OCI-LY7 (cell line): ENCODE results near the gene CHADL. TPM values are rescaled to one million over a fixed set of nuclear protein-coding genes. Genes with fewer than 3 reads are reported as not detected.

Experiments used
- BruUV-seq: library from RNA; stranded (reverse); fragments of 400-500 nt; replicated peaks from 2 replicates; lab custom pipeline; 2021; lab: Mats Ljungman, UMichigan
- CTCF ChIA-PET: fragments of 300-600 bp; sonication (Branson Sonifier 250); formaldehyde crosslinking; loops from one replicate; lab custom pipeline; 2022; ENCODE audit warnings: antibody characterized with exemption; ENCODE audit not compliant: unreplicated experiment; lab: Charles Lee
- POLR2A ChIA-PET: fragments of 300-600 bp; sonication (Branson Sonifier 250); formaldehyde crosslinking; loops from one replicate; lab custom pipeline; 2022; ENCODE audit warnings: antibody characterized with exemption; lab: Charles Lee
- DNase-seq: peaks from one replicate; pipeline ENCODE4 v3.0.0-alpha.2; 2015; ENCODE audit warnings: low spot score
- H2AFZ ChIP-seq: fragments of 200-600 bp; sonication (generic), shearing (Covaris generic); 2 replicates; pipeline ENCODE4 v1.6.1; 2014; ENCODE audit warnings: mild to moderate bottlenecking, antibody characterized with exemption, low read length, moderate library complexity
- H3K27ac ChIP-seq: fragments of 200-600 bp; sonication (generic); 2 replicates; pipeline ENCODE4 v1.5.1; 2014; ENCODE audit warnings: mixed run types, low read depth, mild to moderate bottlenecking, moderate library complexity, low read length, inconsistent platforms; ENCODE audit not compliant: poor library complexity, severe bottlenecking
- H3K36me3 ChIP-seq: fragments of 200-600 bp; sonication (generic); 2 replicates; pipeline ENCODE4 v1.6.1; 2014; ENCODE audit warnings: mild to moderate bottlenecking, antibody characterized with exemption, low read length, moderate library complexity, mixed read lengths; ENCODE audit not compliant: insufficient read depth
- H3K4me1 ChIP-seq: fragments of 200-600 bp; sonication (generic); 2 replicates; pipeline ENCODE4 v1.5.1; 2014; ENCODE audit warnings: mild to moderate bottlenecking, low read length; ENCODE audit not compliant: insufficient read depth, poor library complexity, severe bottlenecking
- H3K4me2 ChIP-seq: fragments of 200-600 bp; sonication (generic); 2 replicates; pipeline ENCODE4 v1.6.1; 2014; ENCODE audit warnings: mild to moderate bottlenecking, low read length
- H3K4me3 ChIP-seq: fragments of 200-600 bp; sonication (generic); 2 replicates; pipeline ENCODE4 v1.5.1; 2014; ENCODE audit warnings: mild to moderate bottlenecking, low read depth, low read length; ENCODE audit not compliant: poor library complexity, severe bottlenecking
- H3K79me2 ChIP-seq: fragments of 200-600 bp; sonication (generic); 2 replicates; pipeline ENCODE4 v1.6.1; 2016; ENCODE audit warnings: low read depth, mild to moderate bottlenecking, low read length, moderate library complexity, mixed read lengths; ENCODE audit not compliant: insufficient read depth
- H3K9me2 ChIP-seq: fragments of 200-600 bp; sonication (generic); 2 replicates; pipeline ENCODE4 v1.6.1; 2016; ENCODE audit warnings: mild to moderate bottlenecking, low read length, mixed read lengths; ENCODE audit not compliant: insufficient read depth
- H3K9me3 ChIP-seq: fragments of 200-600 bp; sonication (generic); 2 replicates; pipeline ENCODE4 v1.6.1; 2014; ENCODE audit warnings: mild to moderate bottlenecking, mixed run types, low read length, mixed read lengths
- H4K20me1 ChIP-seq: fragments of 200-600 bp; sonication (generic); 2 replicates; pipeline ENCODE4 v1.6.1; 2014; ENCODE audit warnings: mild to moderate bottlenecking, antibody characterized with exemption, low read length, moderate library complexity, mixed read lengths; ENCODE audit not compliant: insufficient read depth
- CTCF ChIP-seq: fragments of 200-600 bp; sonication (generic); conservative IDR thresholded peaks from 2 replicates; pipeline ENCODE4 v1.5.1; 2014; ENCODE audit warnings: mild to moderate bottlenecking, antibody characterized with exemption, low read length, moderate library complexity, mixed read lengths
- EZH2phosphoT487 ChIP-seq: fragments of 200-600 bp; sonication (generic); IDR thresholded peaks from 2 replicates; pipeline ENCODE4 v1.6.1; 2018; ENCODE audit warnings: low read depth, borderline replicate concordance, mild to moderate bottlenecking, mixed run types, antibody characterized with exemption, low read length, moderate library complexity, mixed read lengths
- intact Hi-C: fragments of 100-400 bp; cut with micrococcal nuclease; formaldehyde crosslinking; loops from one replicate; pipeline ENCODE4 v1.10.0; 2022; ENCODE audit not compliant: unreplicated experiment
- total RNA-seq, 2 experiments: library from RNA; depleted of rRNA in 1 of 2; stranded (reverse); fragments of >200 nt in 1 of 2; shearing (Covaris generic) in 1 of 2; gene quantifications; 2 replicates each; pipeline ENCODE4 v1.2.3, GENCODE V29; 2014 to 2022

The CHADL gene
- total RNA-seq, 2 experiments from 2014 or later, result 0.42 to 0.60 TPM

GRCh38 chr22:41215926-41216325 is 24.8 kb downstream of the CHADL start:
- no TSS peak for BruUV-seq
- ChIA-PET CTCF (no interaction called here), POLR2A (no interaction called here)
- Histone ChIP-seq H3K4me2 (no peak overlapping the region), H2AFZ (no peak overlapping the region), H3K79me2 (no peaks in the 10 kb centered on the region), H3K27ac (no peak overlapping the region), H3K9me2 (no peaks in the 10 kb centered on the region), H3K4me3 (no peak overlapping the region), H3K9me3 (no peaks in the 10 kb centered on the region), H3K4me1 (peaks cover 9% of the 10 kb centered on the region), H4K20me1 (no peaks in the 10 kb centered on the region), H3K36me3 (peaks cover 53% of the 10 kb centered on the region)
- TF ChIP-seq CTCF, result no peak
- no peak for TF ChIP-seq EZH2phosphoT487
- intact Hi-C loops, result no loop called here
- no peak for DNase-seq

DNA sequence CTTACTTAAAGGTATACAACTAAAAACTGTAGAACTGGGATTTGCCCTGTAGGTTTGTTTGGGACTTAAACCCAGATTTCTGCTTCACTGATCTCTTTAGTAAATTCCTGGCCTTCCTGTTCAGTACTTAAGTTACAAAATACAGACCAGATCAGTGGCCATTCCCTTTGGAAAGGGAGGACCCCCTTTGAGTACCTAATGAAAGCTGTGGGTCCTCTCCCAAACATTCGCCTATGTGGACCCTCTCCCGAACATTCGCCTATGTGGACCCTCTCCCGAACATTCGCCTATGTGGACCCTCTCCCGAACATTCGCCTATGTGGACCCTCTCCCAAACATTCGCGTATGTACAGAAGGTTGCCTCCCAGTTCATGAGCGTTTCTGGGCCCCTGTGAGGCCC is 25.3 kb downstream of the CHADL start:
- DNase-seq, result no peak
- no peak overlapping the region for H2AFZ ChIP-seq
- H3K9me3 ChIP-seq, result no peaks in the 10 kb centered on the region
- no peaks in the 10 kb centered on the region for H3K79me2 ChIP-seq
- no TSS peak for BruUV-seq
- TF ChIP-seq EZH2phosphoT487 (no peak), CTCF (no peak)
- no peak overlapping the region for H3K4me3 ChIP-seq
- peaks cover 53% of the 10 kb centered on the region for H3K36me3 ChIP-seq
- intact Hi-C loops, result no loop called here
- ChIA-PET CTCF (no interaction called here), POLR2A (no interaction called here)
- H3K4me1 ChIP-seq, result peaks cover 9% of the 10 kb centered on the region
- no peaks in the 10 kb centered on the region for H3K9me2 ChIP-seq
- no peaks in the 10 kb centered on the region for H4K20me1 ChIP-seq
- H3K27ac ChIP-seq, result no peak overlapping the region
- H3K4me2 ChIP-seq, result no peak overlapping the region

GRCh38 chr22:41206719-41207118 is 34.0 kb downstream of the CHADL start:
- BruUV-seq, result TSS peak; percentile 50
- Histone ChIP-seq H4K20me1 (no peaks in the 10 kb centered on the region), H3K9me3 (no peaks in the 10 kb centered on the region), H3K9me2 (no peaks in the 10 kb centered on the region), H3K4me3 (peak overlapping the region; percentile 12), H3K36me3 (peaks cover 17% of the 10 kb centered on the region), H2AFZ (no peak overlapping the region), H3K4me1 (peaks cover 19% of the 10 kb centered on the region), H3K79me2 (peaks cover 17% of the 10 kb centered on the region; the same call in 1 of the 2 replicates), H3K4me2 (peak overlapping the region; percentile 44), H3K27ac (no peak overlapping the region)
- intact Hi-C loops, result loop anchor here (5.0 kb wide), 1 partner anchor 114 kb away; the partner anchor contains the start of gene EP300
- CTCF ChIA-PET, result no interaction called here
- TF ChIP-seq CTCF (no peak), EZH2phosphoT487 (no peak)
- no peak for DNase-seq
- POLR2A ChIA-PET, result interaction anchor here (0.6 to 0.8 kb wide), 4 partner anchors 209 to 428 kb away, joined by 3 to 6 read pairs (median 4); no protein-coding TSS in a partner anchor
